ENCODE results near the gene TRMT61A. TPM values are rescaled to one million over a fixed set of nuclear protein-coding genes. Genes with fewer than 3 reads are reported as not detected.

Gene TRMT61A
- total RNA-seq, 1 experiment from 2014 or later = 14.9 TPM

- TF ChIP-seq CBX3 (IDR thresholded peaks at IDR 0.05; ENCODE audit: low read depth) = no peak
- no peak for TF ChIP-seq POLR2AphosphoS5 (IDR thresholded peaks at IDR 0.05; ENCODE audit: low read depth, low read length)
- TF ChIP-seq SRF (IDR thresholded peaks at IDR 0.05; ENCODE audit: low read depth) = no peak
- no peak for TF ChIP-seq FOSL1 (IDR thresholded peaks at IDR 0.05; ENCODE audit: low read depth)
- no peak for TF ChIP-seq POLR2A (IDR thresholded peaks at IDR 0.05; ENCODE audit: borderline replicate concordance, extremely low read depth, insufficient read depth, insufficient read length)
- TF ChIP-seq EZH2 (IDR thresholded peaks at IDR 0.05) = no peak
- no peak for TF ChIP-seq EZH2phosphoT487 (IDR thresholded peaks at IDR 0.05; ENCODE audit: borderline replicate concordance)
- TF ChIP-seq CEBPB (IDR thresholded peaks at IDR 0.05; ENCODE audit: low read depth) = no peak
- Histone ChIP-seq H2AFZ (ENCODE audit: low read depth, low read length, poor library complexity, severe bottlenecking) (no peak overlapping the region), H3K9me2 (ENCODE audit: insufficient read depth) (no peaks in the 10 kb centered on the region), H3K27ac (ENCODE audit: low read depth, low read length) (no peak overlapping the region), H3K36me3 (ENCODE audit: control insufficient read depth in 1 of 2, insufficient read depth in 2 of 2, low read length in 2 of 2) (no peaks in the 10 kb centered on the region), H3K9me3 (ENCODE audit: control insufficient read depth in 1 of 2, insufficient read depth in 1 of 2, low read depth in 1 of 2, low read length in 2 of 2) (no peaks in the 10 kb centered on the region), H3K4me2 (ENCODE audit: low read length) (no peak overlapping the region), H3K4me1 (ENCODE audit: control insufficient read depth in 1 of 2, insufficient read depth in 2 of 2, low read length in 2 of 2) (peaks cover 18 to 30% of the 10 kb centered on the region in 2 experiments), H3K27me3 (ENCODE audit: insufficient read depth, low read length) (no peaks in the 10 kb centered on the region), H3K4me3 (replicated peaks in 1 of 2; ENCODE audit: low read depth in 1 of 2, low read length in 2 of 2) (no peak overlapping the region), H3K9ac (ENCODE audit: low read length) (no peak overlapping the region), H4K20me1 (ENCODE audit: insufficient read depth) (no peaks in the 10 kb centered on the region), H3K79me2 (ENCODE audit: insufficient read depth, low read length) (no peaks in the 10 kb centered on the region)
- ATAC-seq (no peak), DNase-seq (ENCODE audit: low read depth, low spot score) (no peak)
- no TSS peak for BruUV-seq (replicated peaks)
- RAD21 ChIA-PET (ENCODE audit: low non-redundant PET in 1 of 2, low total read pairs in 2 of 2, uncharacterized antibody in 2 of 2, unreplicated experiment in 2 of 2) = interaction anchor here (1.5 to 2.0 kb wide), 3 partner anchors 26 to 28 kb away, joined by 5 to 7 read pairs (median 5); no protein-coding TSS in a partner anchor
- CTCF ChIA-PET = interaction anchor here (0.5 to 3.1 kb wide), 5 partner anchors 26 to 60 kb away, joined by 3 to 38 read pairs (median 4); partner anchors contain the start of gene CKB
- intact Hi-C loops (cut with micrococcal nuclease) = no loop called here
- POLR2A ChIA-PET = interaction anchor here (2.6 kb wide), 1 partner anchor 26 kb away, joined by 12 read pairs; no protein-coding TSS in a partner anchor
These were observed 18.5 kb downstream of the TRMT61A start for GRCh38 chr14:103547455-103547940.

GRCh38 chr14:103547941-103548462 is 19.0 kb downstream of the TRMT61A start:
- ChIA-PET RAD21 (ENCODE audit: low non-redundant PET in 1 of 2, low total read pairs in 2 of 2, uncharacterized antibody in 2 of 2, unreplicated experiment in 2 of 2) (interaction anchor here (1.5 to 2.0 kb wide), 3 partner anchors 27 to 29 kb away, joined by 5 to 7 read pairs (median 5); no protein-coding TSS in a partner anchor), POLR2A (no interaction called here), CTCF (interaction anchor here (3.1 kb wide), 1 partner anchor 30 kb away, joined by 38 read pairs; no protein-coding TSS in a partner anchor)
- TF ChIP-seq RAD21 (IDR thresholded peaks at IDR 0.05; ENCODE audit: low read depth) = no peak
- TF ChIP-seq EGR1 (IDR thresholded peaks at IDR 0.05; ENCODE audit: low read depth) = no peak
- TF ChIP-seq ZFX (IDR thresholded peaks at IDR 0.05) = no peak
- TF ChIP-seq SP1 (IDR thresholded peaks at IDR 0.05; ENCODE audit: low read depth) = no peak
- no peak for TF ChIP-seq CBX3 (IDR thresholded peaks at IDR 0.05; ENCODE audit: low read depth)
- TF ChIP-seq EZH2phosphoT487 (IDR thresholded peaks at IDR 0.05; ENCODE audit: borderline replicate concordance) = no peak
- no peak for TF ChIP-seq TCF7L2 (IDR thresholded peaks at IDR 0.05; ENCODE audit: borderline replicate concordance, extremely low read depth, insufficient read depth, insufficient read length)
- no peak for TF ChIP-seq SIN3A (IDR thresholded peaks at IDR 0.05; ENCODE audit: low read depth)
- no peak for TF ChIP-seq ELF1 (IDR thresholded peaks at IDR 0.05; ENCODE audit: borderline replicate concordance, low read depth)
- no peak for TF ChIP-seq ZBTB33 (IDR thresholded peaks at IDR 0.05; ENCODE audit: extremely low read depth, insufficient replicate concordance, low read length)
- TF ChIP-seq FOSL1 (IDR thresholded peaks at IDR 0.05; ENCODE audit: low read depth) = no peak
- Histone ChIP-seq H3K9me2 (ENCODE audit: insufficient read depth) (no peaks in the 10 kb centered on the region), H3K9ac (ENCODE audit: low read length) (no peak overlapping the region), H3K4me1 (ENCODE audit: control insufficient read depth in 1 of 2, insufficient read depth in 2 of 2, low read length in 2 of 2) (peaks cover 18 to 30% of the 10 kb centered on the region in 2 experiments), H3K36me3 (ENCODE audit: control insufficient read depth in 1 of 2, insufficient read depth in 2 of 2, low read length in 2 of 2) (no peaks in the 10 kb centered on the region), H3K27me3 (ENCODE audit: insufficient read depth, low read length) (no peaks in the 10 kb centered on the region), H3K4me2 (ENCODE audit: low read length) (no peak overlapping the region), H3K9me3 (ENCODE audit: control insufficient read depth in 1 of 2, insufficient read depth in 1 of 2, low read depth in 1 of 2, low read length in 2 of 2) (no peaks in the 10 kb centered on the region), H3K27ac (ENCODE audit: low read depth, low read length) (no peak overlapping the region), H2AFZ (ENCODE audit: low read depth, low read length, poor library complexity, severe bottlenecking) (no peak overlapping the region), H4K20me1 (ENCODE audit: insufficient read depth) (no peaks in the 10 kb centered on the region), H3K79me2 (ENCODE audit: insufficient read depth, low read length) (no peaks in the 10 kb centered on the region), H3K4me3 (replicated peaks in 1 of 2; ENCODE audit: low read depth in 1 of 2, low read length in 2 of 2) (no peak overlapping the region)
- ATAC-seq = no peak
- intact Hi-C loops (cut with micrococcal nuclease) = no loop called here
- no TSS peak for BruUV-seq (replicated peaks)
- DNase-seq (ENCODE audit: low read depth, low spot score) = no peak
